ENCODE measurements around the gene SMARCE1.

- TF ChIP-seq POLR2A (IDR thresholded peaks at IDR 0.05; ENCODE audit: low read length) (no peak), GATA1 (IDR thresholded peaks at IDR 0.05; ENCODE audit: low read depth, low read length) (no peak)
Observed at GRCh38 chr17:40696651-40697072, 49.0 kb upstream of the SMARCE1 start.
